Neural cell (in vitro differentiated cells): Measurements from ENCODE around the gene DUOXA1. TPM values are rescaled to one million over a fixed set of nuclear protein-coding genes. Genes with fewer than 3 reads are reported as not detected.

Experiments used
- H2AFZ ChIP-seq: fragments of 200-600, 300-800 bp; sonication (generic), shearing (Covaris generic); 2 replicates; pipeline ENCODE4 v1.6.0; 2014; ENCODE audit warnings: low read depth, mild to moderate bottlenecking, antibody characterized with exemption, low read length, moderate library complexity
- H3F3A ChIP-seq: fragments of 200-600 bp; shearing (Covaris generic); 2 replicates; pipeline ENCODE4 v1.6.1; 2016; ENCODE audit warnings: mild to moderate bottlenecking, moderate library complexity, mixed read lengths, antibody characterized with exemption, low read length; ENCODE audit not compliant: insufficient read depth, poor library complexity, severe bottlenecking
- H3K27ac ChIP-seq: fragments of 200-600, 300-800 bp; sonication (generic), shearing (Covaris generic); 2 replicates; pipeline ENCODE4 v1.5.1; 2014; ENCODE audit warnings: mild to moderate bottlenecking, low read length, moderate library complexity
- H3K27me3 ChIP-seq: fragments of 300-800, 200-600 bp; sonication (generic), shearing (Covaris generic); 2 replicates; pipeline ENCODE4 v1.6.0; 2014; ENCODE audit warnings: mild to moderate bottlenecking, low read depth, low read length, moderate library complexity; ENCODE audit not compliant: insufficient read depth
- H3K36me3 ChIP-seq: fragments of 300-800, 200-600 bp; sonication (generic), shearing (Covaris generic); 2 replicates; pipeline ENCODE4 v1.5.1; 2014; ENCODE audit warnings: mild to moderate bottlenecking, antibody characterized with exemption, low read length, moderate library complexity; ENCODE audit not compliant: insufficient read depth
- H3K4me2 ChIP-seq: fragments of 300-800, 200-600 bp; sonication (generic), shearing (Covaris generic); 2 replicates; pipeline ENCODE4 v1.6.0; 2014; ENCODE audit warnings: mild to moderate bottlenecking, low read length
- H3K4me3 ChIP-seq: fragments of 300-800, 200-600 bp; sonication (generic), shearing (Covaris generic); 2 replicates; pipeline ENCODE4 v1.5.1; 2014; ENCODE audit warnings: mild to moderate bottlenecking, low read length, moderate library complexity
- H3K79me2 ChIP-seq: fragments of 200-600 bp; shearing (Covaris generic); replicated peaks from 2 replicates; pipeline ENCODE4 v1.6.0; 2014; ENCODE audit warnings: mild to moderate bottlenecking, low read length, moderate library complexity; ENCODE audit not compliant: insufficient read depth
- H3K9ac ChIP-seq: fragments of 300-800, 200-600 bp; sonication (generic), shearing (Covaris generic); 2 replicates; pipeline ENCODE4 v1.6.1; 2016; ENCODE audit warnings: mild to moderate bottlenecking, low read length, mixed read lengths
- H3K9me2 ChIP-seq: fragments of 200-600 bp; shearing (Covaris generic); 2 replicates; pipeline ENCODE4 v1.6.1; 2016; ENCODE audit warnings: mild to moderate bottlenecking, low read length, mixed read lengths; ENCODE audit not compliant: insufficient read depth
- H3K9me3 ChIP-seq: fragments of 200-600, 300-800 bp; sonication (generic), shearing (Covaris generic); 2 replicates; pipeline ENCODE4 v1.6.1; 2016; ENCODE audit warnings: mild to moderate bottlenecking, mixed run types, low read length, moderate library complexity, mixed read lengths
- H4K20me1 ChIP-seq: fragments of 200-600 bp; shearing (Covaris generic); 2 replicates; pipeline ENCODE4 v1.6.1; 2016; ENCODE audit warnings: mild to moderate bottlenecking, mixed run types; ENCODE audit not compliant: insufficient read depth
- CTCF ChIP-seq: fragments of 450-650 bp; IDR thresholded peaks from 2 replicates; pipeline ENCODE4 v1.5.1; 2014; ENCODE audit warnings: antibody characterized with exemption, mild to moderate bottlenecking, moderate library complexity; ENCODE audit not compliant: poor library complexity, severe bottlenecking
- EP300 ChIP-seq: fragments of 450-650 bp; conservative IDR thresholded peaks from 2 replicates; pipeline ENCODE4 v1.6.1; 2014; ENCODE audit warnings: antibody characterized with exemption, mild to moderate bottlenecking, moderate library complexity; ENCODE audit not compliant: poor library complexity, severe bottlenecking
- EZH2 ChIP-seq: fragments of 200-600, 300-800 bp; shearing (Covaris generic), sonication (generic); IDR thresholded peaks from 2 replicates; pipeline ENCODE4 v1.6.1; 2014; ENCODE audit warnings: antibody characterized with exemption, low read length, borderline replicate concordance, mild to moderate bottlenecking; ENCODE audit not compliant: insufficient read depth, poor library complexity, severe bottlenecking
- MXI1 ChIP-seq: fragments of 450-650 bp; conservative IDR thresholded peaks from 2 replicates; pipeline ENCODE4 v1.6.1; 2014; ENCODE audit warnings: antibody characterized with exemption, mild to moderate bottlenecking; ENCODE audit not compliant: poor library complexity, severe bottlenecking
- POLR2AphosphoS5 ChIP-seq: IDR thresholded peaks from 2 replicates; pipeline ENCODE4 v1.6.1; 2012
- RAD21 ChIP-seq: fragments of 450-650 bp; conservative IDR thresholded peaks from 2 replicates; pipeline ENCODE4 v1.6.1; 2014; ENCODE audit warnings: antibody characterized with exemption, mild to moderate bottlenecking, moderate library complexity
- REST ChIP-seq: IDR thresholded peaks from 2 replicates; pipeline ENCODE4 v1.6.1; 2012; ENCODE audit warnings: borderline replicate concordance
- SMC3 ChIP-seq: fragments of 450-650 bp; conservative IDR thresholded peaks from 2 replicates; pipeline ENCODE4 v1.6.1; 2014; ENCODE audit warnings: antibody characterized with exemption, mild to moderate bottlenecking, moderate library complexity; ENCODE audit not compliant: poor library complexity
- TAF1 ChIP-seq: IDR thresholded peaks from 2 replicates; pipeline ENCODE4 v1.6.1; 2012; ENCODE audit warnings: low read depth
- polyA plus RNA-seq: library from polyadenylated mRNA; depleted of rRNA; stranded (reverse); fragments of >200 nt; gene quantifications from 2 replicates; pipeline ENCODE4 v1.2.3, GENCODE V29; 2014

Gene DUOXA1
- polyA plus RNA-seq, 1 donor from 2014 or later: not detected

- Histone ChIP-seq H3K4me2 (no peak overlapping the region), H3K36me3 (no peaks in the 10 kb centered on the region), H3K9me3 (no peaks in the 10 kb centered on the region), H3F3A (no peaks in the 10 kb centered on the region), H3K27ac (no peak overlapping the region), H3K27me3 (no peaks in the 10 kb centered on the region), H3K9me2 (no peaks in the 10 kb centered on the region), H3K4me3 (no peak overlapping the region), H3K9ac (no peak overlapping the region), H2AFZ (no peak overlapping the region), H4K20me1 (no peaks in the 10 kb centered on the region), H3K79me2 (no peaks in the 10 kb centered on the region)
- no peak for TF ChIP-seq POLR2AphosphoS5
- no peak for TF ChIP-seq REST
- no peak for TF ChIP-seq SMC3
- no peak for TF ChIP-seq TAF1
- TF ChIP-seq CTCF: no peak
- TF ChIP-seq EP300: no peak
- TF ChIP-seq RAD21: no peak
- no peak for TF ChIP-seq EZH2
- TF ChIP-seq MXI1: no peak
Measured at GRCh38 chr15:45156744-45157455, 27.2 kb upstream of the DUOXA1 start.

- Histone ChIP-seq H4K20me1 (no peaks in the 10 kb centered on the region), H3K27ac (no peak overlapping the region), H3K4me2 (no peak overlapping the region), H3F3A (no peaks in the 10 kb centered on the region), H3K27me3 (no peaks in the 10 kb centered on the region), H3K36me3 (no peaks in the 10 kb centered on the region), H2AFZ (no peak overlapping the region), H3K9me3 (no peaks in the 10 kb centered on the region), H3K4me3 (no peak overlapping the region), H3K9me2 (no peaks in the 10 kb centered on the region), H3K9ac (no peak overlapping the region), H3K79me2 (no peaks in the 10 kb centered on the region)
- TF ChIP-seq CTCF (no peak), POLR2AphosphoS5 (no peak), SMC3 (no peak), TAF1 (no peak), RAD21 (no peak), REST (no peak), MXI1 (no peak), EP300 (no peak), EZH2 (no peak)
Measured at GRCh38 chr15:45155739-45156138, 26.1 kb upstream of the DUOXA1 start.
